Measurements from ENCODE around the gene FSTL5. TPM values are rescaled to one million over a fixed set of nuclear protein-coding genes. Genes with fewer than 3 reads are reported as not detected.

FSTL5 gene
- total RNA-seq, 2 experiments from 2014 or later: not detected

GRCh38 chr4:161581262-161582230 is 582.3 kb downstream of the FSTL5 start:
- CTCF ChIA-PET: no interaction called here

GRCh38 chr4:161577579-161578301 is 586.1 kb downstream of the FSTL5 start:
- ATAC-seq (no peak), DNase-seq (no peak)
- Mint-ChIP-seq H3K9me3 (ENCODE audit: low read depth) (peaks cover 4% of the 10 kb centered on the region), H3K36me3 (no peaks in the 10 kb centered on the region), H3K4me3 (no peak overlapping the region), H3K4me1 (no peaks in the 10 kb centered on the region), H3K27me3 (no peaks in the 10 kb centered on the region), H3K27ac (no peak overlapping the region)
- CTCF ChIA-PET: no interaction called here

More at GRCh38 chr4:161581262-161582230, 582.3 kb downstream of the FSTL5 start:
- H3K9me3 Mint-ChIP-seq (ENCODE audit: low read depth): peaks cover 11% of the 10 kb centered on the region
- no peaks in the 10 kb centered on the region for H3K36me3 Mint-ChIP-seq
- H3K27ac Mint-ChIP-seq: no peak overlapping the region
- DNase-seq (no peak), ATAC-seq (no peak)
- no peak overlapping the region for H3K4me3 Mint-ChIP-seq
- no peaks in the 10 kb centered on the region for H3K4me1 Mint-ChIP-seq
- no peaks in the 10 kb centered on the region for H3K27me3 Mint-ChIP-seq

- Mint-ChIP-seq H3K9me3 (ENCODE audit: low read depth) (peaks cover 4% of the 10 kb centered on the region), H3K36me3 (no peaks in the 10 kb centered on the region), H3K27ac (no peak overlapping the region), H3K27me3 (no peaks in the 10 kb centered on the region), H3K4me3 (no peak overlapping the region), H3K4me1 (no peaks in the 10 kb centered on the region)
- no peak for ATAC-seq
- CTCF ChIA-PET: no interaction called here
- no peak for DNase-seq
These were observed 590.0 kb downstream of the FSTL5 start for GRCh38 chr4:161573836-161574235.

GRCh38 chr4:161564230-161564834 is 599.5 kb downstream of the FSTL5 start:
- no peaks in the 10 kb centered on the region for H3K27me3 Mint-ChIP-seq
- H3K4me1 Mint-ChIP-seq: no peaks in the 10 kb centered on the region
- H3K36me3 Mint-ChIP-seq: no peaks in the 10 kb centered on the region
- DNase-seq: no peak
- no peak for ATAC-seq
- CTCF ChIA-PET: no interaction called here
- no peak overlapping the region for H3K4me3 Mint-ChIP-seq
- no peaks in the 10 kb centered on the region for H3K9me3 Mint-ChIP-seq (ENCODE audit: low read depth)
- H3K27ac Mint-ChIP-seq: no peak overlapping the region

- DNase-seq: no peak
- no peak for ATAC-seq
- no peak overlapping the region for H3K27ac Mint-ChIP-seq
- H3K9me3 Mint-ChIP-seq (ENCODE audit: low read depth): no peaks in the 10 kb centered on the region
- no peaks in the 10 kb centered on the region for H3K27me3 Mint-ChIP-seq
- H3K36me3 Mint-ChIP-seq: no peaks in the 10 kb centered on the region
- no peak overlapping the region for H3K4me3 Mint-ChIP-seq
- CTCF ChIA-PET: no interaction called here
- H3K4me1 Mint-ChIP-seq: no peaks in the 10 kb centered on the region
These were observed 607.8 kb downstream of the FSTL5 start for GRCh38 chr4:161555689-161556660.

GRCh38 chr4:161554372-161554990 is 609.3 kb downstream of the FSTL5 start:
- DNase-seq (no peak), ATAC-seq (no peak)
- CTCF ChIA-PET: no interaction called here
- Mint-ChIP-seq H3K27ac (no peak overlapping the region), H3K27me3 (no peaks in the 10 kb centered on the region), H3K4me3 (no peak overlapping the region), H3K9me3 (ENCODE audit: low read depth) (no peaks in the 10 kb centered on the region), H3K4me1 (no peaks in the 10 kb centered on the region), H3K36me3 (no peaks in the 10 kb centered on the region)

- DNase-seq (no peak), ATAC-seq (no peak)
- Mint-ChIP-seq H3K27me3 (no peaks in the 10 kb centered on the region), H3K4me3 (no peak overlapping the region), H3K36me3 (no peaks in the 10 kb centered on the region), H3K4me1 (no peaks in the 10 kb centered on the region), H3K9me3 (ENCODE audit: low read depth) (no peaks in the 10 kb centered on the region), H3K27ac (no peak overlapping the region)
- CTCF ChIA-PET: no interaction called here
These were observed 616.9 kb downstream of the FSTL5 start for GRCh38 chr4:161546902-161547301.

GRCh38 chr4:161540265-161540664 is 623.5 kb downstream of the FSTL5 start:
- Mint-ChIP-seq H3K9me3 (ENCODE audit: low read depth) (peaks cover 6% of the 10 kb centered on the region), H3K36me3 (no peaks in the 10 kb centered on the region), H3K4me1 (no peaks in the 10 kb centered on the region), H3K27ac (no peak overlapping the region), H3K27me3 (no peaks in the 10 kb centered on the region), H3K4me3 (no peak overlapping the region)
- DNase-seq: no peak
- ATAC-seq: no peak
- CTCF ChIA-PET: no interaction called here

GRCh38 chr4:161538941-161539340 is 624.9 kb downstream of the FSTL5 start:
- no peak overlapping the region for H3K27ac Mint-ChIP-seq
- CTCF ChIA-PET: no interaction called here
- no peaks in the 10 kb centered on the region for H3K4me1 Mint-ChIP-seq
- no peak overlapping the region for H3K4me3 Mint-ChIP-seq
- H3K36me3 Mint-ChIP-seq: no peaks in the 10 kb centered on the region
- ATAC-seq (no peak), DNase-seq (no peak)
- peaks cover 9% of the 10 kb centered on the region for H3K9me3 Mint-ChIP-seq (ENCODE audit: low read depth)
- no peaks in the 10 kb centered on the region for H3K27me3 Mint-ChIP-seq

GRCh38 chr4:161530710-161531109 is 633.1 kb downstream of the FSTL5 start:
- CTCF ChIA-PET: no interaction called here
- no peaks in the 10 kb centered on the region for H3K27me3 Mint-ChIP-seq
- ATAC-seq (no peak), DNase-seq (no peak)
- no peak overlapping the region for H3K27ac Mint-ChIP-seq
- H3K4me1 Mint-ChIP-seq: no peaks in the 10 kb centered on the region
- H3K4me3 Mint-ChIP-seq: no peak overlapping the region
- peaks cover 7% of the 10 kb centered on the region for H3K9me3 Mint-ChIP-seq (ENCODE audit: low read depth)
- no peaks in the 10 kb centered on the region for H3K36me3 Mint-ChIP-seq

GRCh38 chr4:161525121-161525520 is 638.7 kb downstream of the FSTL5 start:
- peaks cover 2% of the 10 kb centered on the region for H3K9me3 Mint-ChIP-seq (ENCODE audit: low read depth)
- no peak overlapping the region for H3K27ac Mint-ChIP-seq
- H3K27me3 Mint-ChIP-seq: no peaks in the 10 kb centered on the region
- H3K4me3 Mint-ChIP-seq: no peak overlapping the region
- no peak for ATAC-seq
- H3K4me1 Mint-ChIP-seq: no peaks in the 10 kb centered on the region
- CTCF ChIA-PET: interaction anchor here (0.6 kb wide), 1 partner anchor 328 kb away, joined by 4 read pairs; no protein-coding TSS in a partner anchor
- DNase-seq: no peak
- no peaks in the 10 kb centered on the region for H3K36me3 Mint-ChIP-seq

GRCh38 chr4:161522031-161522430 is 641.8 kb downstream of the FSTL5 start:
- Mint-ChIP-seq H3K27ac (no peak overlapping the region), H3K9me3 (ENCODE audit: low read depth) (peaks cover 4% of the 10 kb centered on the region), H3K4me3 (no peak overlapping the region), H3K4me1 (no peaks in the 10 kb centered on the region), H3K36me3 (no peaks in the 10 kb centered on the region), H3K27me3 (no peaks in the 10 kb centered on the region)
- CTCF ChIA-PET: no interaction called here
- DNase-seq: no peak
- ATAC-seq: no peak

Data from activated CD8-positive, alpha-beta memory T cell treated with anti-CD3 and anti-CD28 coated beads, Interleukin-2, amount 10 ng/mL, durations not matched to agents 7 days and 5 days (primary cell).